ENCODE measurements around the gene PLIN1.
A peak's percentile ranks its signal among the peaks of the same experiment; 100 is the strongest.

PLIN1 gene

GRCh38 chr15:89645680-89646079 is 33.5 kb downstream of the PLIN1 start:
- H3K36me3 ChIP-seq (ENCODE audit: control insufficient read depth in 1 of 2, insufficient read depth in 2 of 2, low read length in 2 of 2): peaks cover 30 to 35% of the 10 kb centered on the region in 2 experiments
- H3K4me3 ChIP-seq (ENCODE audit: low read depth, low read length): no peak overlapping the region
- H3K27ac ChIP-seq (ENCODE audit: low read depth, low read length): no peak overlapping the region
- no peak overlapping the region for H3K4ac ChIP-seq (ENCODE audit: low read depth, low read length)
- no peak for DNase-seq
- no peaks in the 10 kb centered on the region for H3K4me1 ChIP-seq (ENCODE audit: control insufficient read depth in 1 of 2, insufficient read depth in 2 of 2, low read length in 2 of 2)
- WGBS (ENCODE audit: extremely low coverage, insufficient coverage, insufficient read length): no CpG with 5 or more reads among the region's 8 CpGs
- no peak overlapping the region for H3K9ac ChIP-seq (ENCODE audit: low read length)
- no peak overlapping the region for H2BK5ac ChIP-seq (ENCODE audit: low read depth, low read length, poor library complexity)
- no peak overlapping the region for H3K23ac ChIP-seq (ENCODE audit: low read length)
- no peak overlapping the region for H2BK12ac ChIP-seq (ENCODE audit: low read length)
- no peak overlapping the region for H2AK5ac ChIP-seq (ENCODE audit: low read length)
- H4K91ac ChIP-seq (ENCODE audit: low read depth, low read length): no peak overlapping the region
- H2AFZ ChIP-seq (ENCODE audit: insufficient read depth, low read length, poor library complexity): no peak overlapping the region
- H4K12ac ChIP-seq (ENCODE audit: low read depth, low read length): no peak overlapping the region
- no peak overlapping the region for H2BK120ac ChIP-seq (ENCODE audit: insufficient read depth, low read length, poor library complexity)
- H3K14ac ChIP-seq (ENCODE audit: low read length): no peak overlapping the region
- H4K8ac ChIP-seq (ENCODE audit: low read depth, low read length): no peak overlapping the region
- no peaks in the 10 kb centered on the region for H3K79me2 ChIP-seq (ENCODE audit: control insufficient read depth, insufficient read depth, low read length, poor library complexity)
- no peak overlapping the region for H3K18ac ChIP-seq (ENCODE audit: low read length)
- H3K4me2 ChIP-seq (ENCODE audit: low read length): no peak overlapping the region
- peaks cover 3% of the 10 kb centered on the region for H3K9me3 ChIP-seq (ENCODE audit: insufficient read depth, low read depth, low read length)
- H3K79me1 ChIP-seq (ENCODE audit: low read length): no peaks in the 10 kb centered on the region
- no peaks in the 10 kb centered on the region for H3K27me3 ChIP-seq (ENCODE audit: insufficient read depth, low read length)

GRCh38 chr15:89642106-89642505 is 37.1 kb downstream of the PLIN1 start:
- peak; percentile 77 to 83 for DNase-seq
- no peak overlapping the region for H2AFZ ChIP-seq (ENCODE audit: insufficient read depth, low read length, poor library complexity)
- H2BK12ac ChIP-seq (ENCODE audit: low read length): no peak overlapping the region
- no peak overlapping the region for H3K27ac ChIP-seq (ENCODE audit: low read depth, low read length)
- no peak overlapping the region for H2BK5ac ChIP-seq (ENCODE audit: low read depth, low read length, poor library complexity)
- no peak overlapping the region for H3K18ac ChIP-seq (ENCODE audit: low read length)
- no CpG with 5 or more reads among the region's 16 CpGs for WGBS (ENCODE audit: extremely low coverage, insufficient coverage, insufficient read length)
- peaks cover 25 to 28% of the 10 kb centered on the region in 2 experiments for H3K36me3 ChIP-seq (ENCODE audit: control insufficient read depth in 1 of 2, insufficient read depth in 2 of 2, low read length in 2 of 2)
- no peaks in the 10 kb centered on the region for H3K79me2 ChIP-seq (ENCODE audit: control insufficient read depth, insufficient read depth, low read length, poor library complexity)
- no peaks in the 10 kb centered on the region for H3K79me1 ChIP-seq (ENCODE audit: low read length)
- no peak overlapping the region for H2BK120ac ChIP-seq (ENCODE audit: insufficient read depth, low read length, poor library complexity)
- no peak overlapping the region for H3K9ac ChIP-seq (ENCODE audit: low read length)
- H3K4me1 ChIP-seq (ENCODE audit: control insufficient read depth in 1 of 2, insufficient read depth in 2 of 2, low read length in 2 of 2): no peaks in the 10 kb centered on the region
- no peak overlapping the region for H4K12ac ChIP-seq (ENCODE audit: low read depth, low read length)
- H3K4ac ChIP-seq (ENCODE audit: low read depth, low read length): no peak overlapping the region
- H2AK5ac ChIP-seq (ENCODE audit: low read length): no peak overlapping the region
- H3K4me2 ChIP-seq (ENCODE audit: low read length): no peak overlapping the region
- H3K4me3 ChIP-seq (ENCODE audit: low read depth, low read length): no peak overlapping the region
- no peak overlapping the region for H4K8ac ChIP-seq (ENCODE audit: low read depth, low read length)
- no peak overlapping the region for H4K91ac ChIP-seq (ENCODE audit: low read depth, low read length)
- H3K27me3 ChIP-seq (ENCODE audit: insufficient read depth, low read length): no peaks in the 10 kb centered on the region
- H3K14ac ChIP-seq (ENCODE audit: low read length): no peak overlapping the region
- peaks cover 3% of the 10 kb centered on the region for H3K9me3 ChIP-seq (ENCODE audit: insufficient read depth, low read depth, low read length)
- no peak overlapping the region for H3K23ac ChIP-seq (ENCODE audit: low read length)

GRCh38 chr15:89641053-89641452 is 38.1 kb downstream of the PLIN1 start:
- H3K36me3 ChIP-seq (ENCODE audit: control insufficient read depth in 1 of 2, insufficient read depth in 2 of 2, low read length in 2 of 2): peaks cover 18 to 22% of the 10 kb centered on the region in 2 experiments
- no peak overlapping the region for H2BK120ac ChIP-seq (ENCODE audit: insufficient read depth, low read length, poor library complexity)
- no peaks in the 10 kb centered on the region for H3K79me1 ChIP-seq (ENCODE audit: low read length)
- no peak overlapping the region for H3K27ac ChIP-seq (ENCODE audit: low read depth, low read length)
- no peak overlapping the region for H3K14ac ChIP-seq (ENCODE audit: low read length)
- no peak overlapping the region for H3K18ac ChIP-seq (ENCODE audit: low read length)
- H3K4me1 ChIP-seq (ENCODE audit: control insufficient read depth in 1 of 2, insufficient read depth in 2 of 2, low read length in 2 of 2): no peaks in the 10 kb centered on the region
- no CpG with 5 or more reads among the region's 5 CpGs for WGBS (ENCODE audit: extremely low coverage, insufficient coverage, insufficient read length)
- H2AFZ ChIP-seq (ENCODE audit: insufficient read depth, low read length, poor library complexity): no peak overlapping the region
- H4K91ac ChIP-seq (ENCODE audit: low read depth, low read length): no peak overlapping the region
- no peak overlapping the region for H3K23ac ChIP-seq (ENCODE audit: low read length)
- no peak overlapping the region for H2AK5ac ChIP-seq (ENCODE audit: low read length)
- H4K12ac ChIP-seq (ENCODE audit: low read depth, low read length): no peak overlapping the region
- H3K27me3 ChIP-seq (ENCODE audit: insufficient read depth, low read length): no peaks in the 10 kb centered on the region
- no peak overlapping the region for H2BK5ac ChIP-seq (ENCODE audit: low read depth, low read length, poor library complexity)
- H4K8ac ChIP-seq (ENCODE audit: low read depth, low read length): no peak overlapping the region
- no peak overlapping the region for H3K9ac ChIP-seq (ENCODE audit: low read length)
- no peaks in the 10 kb centered on the region for H3K79me2 ChIP-seq (ENCODE audit: control insufficient read depth, insufficient read depth, low read length, poor library complexity)
- H3K4me3 ChIP-seq (ENCODE audit: low read depth, low read length): no peak overlapping the region
- H3K4ac ChIP-seq (ENCODE audit: low read depth, low read length): no peak overlapping the region
- no peak for DNase-seq
- H3K4me2 ChIP-seq (ENCODE audit: low read length): no peak overlapping the region
- peaks cover 3% of the 10 kb centered on the region for H3K9me3 ChIP-seq (ENCODE audit: insufficient read depth, low read depth, low read length)
- no peak overlapping the region for H2BK12ac ChIP-seq (ENCODE audit: low read length)

DNA sequence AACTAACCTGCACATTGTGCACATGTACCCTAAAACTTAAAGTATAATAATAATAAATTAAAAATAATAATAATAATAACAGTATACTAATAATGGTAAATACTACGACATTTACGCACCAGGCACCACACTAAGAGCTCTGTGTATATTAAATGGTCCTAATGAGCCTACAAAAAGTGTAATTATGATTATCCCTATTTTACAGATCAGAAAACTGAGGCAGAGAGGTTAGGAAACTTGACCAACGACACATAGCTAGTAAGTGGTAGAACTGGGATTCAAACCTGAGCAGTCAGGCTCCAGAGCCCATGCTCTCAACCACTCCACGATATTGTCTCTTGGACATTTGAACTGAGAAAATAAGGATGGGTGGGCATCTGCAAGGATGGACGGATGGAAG is 38.9 kb downstream of the PLIN1 start:
- Histone ChIP-seq H3K9me3 (ENCODE audit: insufficient read depth, low read depth, low read length) (peaks cover 3% of the 10 kb centered on the region), H3K9ac (ENCODE audit: low read length) (no peak overlapping the region), H2BK12ac (ENCODE audit: low read length) (no peak overlapping the region), H3K4me3 (ENCODE audit: low read depth, low read length) (no peak overlapping the region), H4K12ac (ENCODE audit: low read depth, low read length) (no peak overlapping the region), H3K36me3 (ENCODE audit: control insufficient read depth in 1 of 2, insufficient read depth in 2 of 2, low read length in 2 of 2) (peaks cover 13 to 16% of the 10 kb centered on the region in 2 experiments), H2AFZ (ENCODE audit: insufficient read depth, low read length, poor library complexity) (no peak overlapping the region), H3K23ac (ENCODE audit: low read length) (no peak overlapping the region), H3K79me2 (ENCODE audit: control insufficient read depth, insufficient read depth, low read length, poor library complexity) (no peaks in the 10 kb centered on the region), H3K27me3 (ENCODE audit: insufficient read depth, low read length) (no peaks in the 10 kb centered on the region), H3K4me2 (ENCODE audit: low read length) (no peak overlapping the region), H4K8ac (ENCODE audit: low read depth, low read length) (no peak overlapping the region), H3K14ac (ENCODE audit: low read length) (no peak overlapping the region), H2BK120ac (ENCODE audit: insufficient read depth, low read length, poor library complexity) (no peak overlapping the region), H3K79me1 (ENCODE audit: low read length) (no peaks in the 10 kb centered on the region), H3K4me1 (ENCODE audit: control insufficient read depth in 1 of 2, insufficient read depth in 2 of 2, low read length in 2 of 2) (no peaks in the 10 kb centered on the region), H2AK5ac (ENCODE audit: low read length) (no peak overlapping the region), H3K27ac (ENCODE audit: low read depth, low read length) (no peak overlapping the region), H2BK5ac (ENCODE audit: low read depth, low read length, poor library complexity) (no peak overlapping the region), H4K91ac (ENCODE audit: low read depth, low read length) (no peak overlapping the region), H3K18ac (ENCODE audit: low read length) (no peak overlapping the region), H3K4ac (ENCODE audit: low read depth, low read length) (no peak overlapping the region)
- no peak for DNase-seq
- no CpG with 5 or more reads among the region's 5 CpGs for WGBS (ENCODE audit: extremely low coverage, insufficient coverage, insufficient read length)
